IPS-18c (cell line): Measurements from ENCODE around the gene ING5.
"Not testable (repeated sequence)": the region's sequence is repeated elsewhere in the genome, so short reads cannot be mapped to it uniquely, and the experiment has no call there.

Experiments
- H3K4me3 ChIP-seq: 2 replicates; pipeline ENCODE4 v1.7.0; 2013; ENCODE audit warnings: low read depth, mild to moderate bottlenecking, low read length, moderate library complexity; ENCODE audit not compliant: insufficient read depth
- H3K9me3 ChIP-seq: one replicate; pipeline ENCODE4 v1.6.1; 2013; ENCODE audit warnings: mild to moderate bottlenecking, low read length, moderate library complexity; ENCODE audit not compliant: control insufficient read depth, insufficient read depth

ING5 gene

DNA sequence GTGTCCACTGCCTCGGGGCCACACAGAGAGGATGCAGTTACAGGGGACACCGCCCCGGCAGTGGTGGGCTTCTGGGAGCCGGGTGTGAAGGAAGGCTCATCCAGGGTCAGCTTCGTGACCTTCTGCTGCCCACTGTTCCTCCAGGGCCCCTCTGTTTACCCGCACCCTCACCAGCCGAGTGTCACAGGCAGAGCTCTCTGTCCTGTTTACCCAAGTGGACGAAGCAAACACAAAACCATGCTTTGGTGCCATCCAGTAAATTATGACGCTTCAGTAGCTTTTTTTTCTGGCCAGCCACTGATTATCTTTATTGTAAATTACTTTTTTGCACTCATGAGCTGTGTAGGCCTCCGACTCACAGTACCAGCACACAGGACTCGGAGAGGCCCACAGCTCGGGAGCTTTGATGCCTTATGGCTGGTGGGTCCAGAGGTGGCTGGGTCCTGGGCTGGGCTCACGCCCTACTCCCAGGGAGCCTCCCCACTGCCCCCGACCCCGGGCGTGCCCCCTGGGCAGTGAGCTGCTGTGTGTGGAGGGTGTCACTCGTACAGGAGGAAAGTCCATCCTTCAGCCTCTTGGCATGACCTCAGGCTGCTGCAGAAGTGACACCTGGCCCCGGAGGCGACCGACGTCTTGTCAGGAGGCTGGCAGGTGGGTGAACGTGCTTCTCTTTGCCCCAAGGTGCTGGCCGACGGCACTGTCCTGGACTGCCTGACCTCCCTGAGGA is 42.4 kb downstream of the ING5 start:
- no peaks in the 10 kb centered on the region for H3K9me3 ChIP-seq
- no peak overlapping the region for H3K4me3 ChIP-seq

GRCh38 chr2:241745276-241745675 is 43.4 kb downstream of the ING5 start:
- H3K9me3 ChIP-seq: no peaks in the 10 kb centered on the region
- no peak overlapping the region; the same call in 1 of the 2 replicates for H3K4me3 ChIP-seq

- no peak overlapping the region for H3K4me3 ChIP-seq
- H3K9me3 ChIP-seq: no peaks in the 10 kb centered on the region
These were observed 44.2 kb downstream of the ING5 start for GRCh38 chr2:241746084-241746483.

DNA sequence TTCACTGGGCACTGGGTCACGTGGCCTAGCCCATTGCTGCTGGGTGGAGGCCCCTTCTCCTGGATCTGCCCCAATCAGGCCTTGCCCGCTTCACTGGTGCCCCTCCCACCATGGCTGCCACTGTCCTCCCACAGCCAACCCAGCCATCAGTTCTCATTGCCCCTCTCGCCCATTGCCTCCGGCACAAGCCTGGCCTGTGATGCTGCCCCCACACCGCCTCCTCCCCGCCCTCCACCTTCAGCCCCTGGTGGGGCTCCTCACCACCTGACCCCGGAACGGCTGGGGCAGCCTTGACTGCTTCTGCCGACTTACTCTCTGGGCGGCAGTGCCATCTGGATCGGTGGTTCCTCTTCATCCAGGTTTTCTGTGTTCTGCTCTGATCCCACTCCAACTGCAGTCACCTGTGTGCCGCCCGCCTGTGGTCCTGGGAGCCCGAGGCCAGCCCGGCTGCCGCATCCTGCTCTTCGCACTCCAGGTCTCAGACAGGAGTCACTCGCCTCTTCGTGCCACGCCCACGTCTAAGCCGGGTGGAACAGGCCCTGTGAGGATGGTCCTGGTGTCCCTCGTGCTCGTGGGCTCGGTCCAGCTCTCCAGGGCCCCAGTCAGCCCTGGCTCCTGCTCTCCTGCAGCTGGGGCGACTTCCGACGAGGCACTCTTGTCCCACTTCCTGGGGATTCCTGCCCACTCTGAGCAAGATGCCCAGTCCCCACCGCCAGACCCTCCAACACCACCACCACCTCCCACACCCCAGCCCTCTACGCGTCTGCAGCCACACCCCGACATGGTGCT is 46.8 kb downstream of the ING5 start:
- H3K4me3 ChIP-seq: no peak overlapping the region
- H3K9me3 ChIP-seq: no peaks in the 10 kb centered on the region

GRCh38 chr2:241750076-241750840 is 48.4 kb downstream of the ING5 start:
- H3K9me3 ChIP-seq: no peaks in the 10 kb centered on the region
- no peak overlapping the region for H3K4me3 ChIP-seq

DNA sequence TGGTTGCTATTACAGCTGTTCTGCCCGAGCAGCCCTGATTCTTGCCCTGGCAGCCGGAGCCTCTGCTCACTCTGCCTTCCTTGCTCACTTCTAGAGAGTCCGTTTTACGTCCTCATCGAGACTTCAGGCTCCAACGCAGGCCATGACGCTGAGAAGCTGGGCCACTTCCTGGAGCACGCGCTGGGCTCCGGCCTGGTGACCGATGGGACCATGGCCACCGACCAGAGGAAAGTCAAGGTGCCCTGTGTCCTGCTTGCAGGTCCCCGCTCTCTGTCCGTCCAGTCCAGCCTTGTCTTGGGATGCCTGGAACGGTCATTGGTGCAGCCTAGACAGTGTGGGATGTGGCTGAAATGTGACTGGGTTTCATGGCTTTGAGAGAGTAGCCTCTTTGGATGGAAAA is 49.3 kb downstream of the ING5 start:
- Histone ChIP-seq H3K9me3 (no peaks in the 10 kb centered on the region), H3K4me3 (no peak overlapping the region)

DNA sequence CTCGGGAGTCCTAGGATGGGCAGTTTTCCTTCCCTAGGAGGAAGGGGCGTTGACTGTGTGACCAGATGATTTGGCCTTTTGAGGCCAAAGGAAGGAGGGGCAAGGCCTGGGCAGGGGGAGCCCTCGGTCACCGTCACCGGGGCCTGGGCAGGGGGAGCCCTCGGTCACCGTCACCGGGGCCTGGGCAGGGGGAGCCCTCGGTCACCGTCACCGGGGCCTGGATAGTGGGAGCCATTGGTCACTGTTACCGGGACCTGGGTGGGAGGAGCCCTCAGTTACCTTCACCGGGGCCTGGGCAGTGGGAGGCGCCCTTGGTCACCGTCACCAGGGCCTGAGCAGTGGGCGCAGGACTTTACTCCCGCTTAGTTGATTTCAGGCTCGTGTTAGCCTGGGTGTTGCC is 49.9 kb downstream of the ING5 start:
- Histone ChIP-seq H3K9me3 (no peaks in the 10 kb centered on the region), H3K4me3 (no peak overlapping the region)

- H3K9me3 ChIP-seq: no peaks in the 10 kb centered on the region
- no peak overlapping the region for H3K4me3 ChIP-seq
These were observed 50.4 kb downstream of the ING5 start for GRCh38 chr2:241752253-241752652.

DNA sequence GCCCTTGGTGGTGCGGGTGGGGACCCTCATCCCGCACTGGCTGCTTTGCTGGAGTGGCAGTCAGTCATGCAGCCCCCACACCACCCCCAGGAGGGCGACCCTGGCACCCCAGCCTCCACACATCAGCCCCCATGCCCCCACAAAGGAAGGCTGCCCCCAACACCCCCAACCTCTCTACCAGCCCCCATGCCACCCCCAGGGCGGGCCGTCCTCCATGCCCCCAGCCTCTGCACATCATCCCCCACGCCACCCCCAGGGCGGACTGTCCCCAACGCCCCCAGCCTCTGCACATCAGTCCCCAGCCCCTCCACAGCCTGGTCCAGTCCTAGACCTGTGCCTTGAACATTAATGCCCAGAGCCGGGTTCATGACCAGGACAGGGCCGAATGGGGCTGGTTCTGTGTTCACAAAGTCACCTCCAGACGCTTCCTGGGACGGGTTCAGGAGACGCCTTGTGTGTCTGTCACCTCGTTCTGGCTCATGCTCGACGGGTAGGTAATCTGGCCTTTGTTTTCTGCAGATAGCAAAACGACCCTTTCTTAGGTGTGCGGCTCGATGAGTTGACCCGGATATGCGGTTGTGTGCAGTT is 50.9 kb downstream of the ING5 start:
- Histone ChIP-seq H3K9me3 (no peaks in the 10 kb centered on the region), H3K4me3 (no peak overlapping the region)

- H3K9me3 ChIP-seq: no peaks in the 10 kb centered on the region
These were observed 51.7 kb downstream of the ING5 start for GRCh38 chr2:241753493-241753892.

DNA sequence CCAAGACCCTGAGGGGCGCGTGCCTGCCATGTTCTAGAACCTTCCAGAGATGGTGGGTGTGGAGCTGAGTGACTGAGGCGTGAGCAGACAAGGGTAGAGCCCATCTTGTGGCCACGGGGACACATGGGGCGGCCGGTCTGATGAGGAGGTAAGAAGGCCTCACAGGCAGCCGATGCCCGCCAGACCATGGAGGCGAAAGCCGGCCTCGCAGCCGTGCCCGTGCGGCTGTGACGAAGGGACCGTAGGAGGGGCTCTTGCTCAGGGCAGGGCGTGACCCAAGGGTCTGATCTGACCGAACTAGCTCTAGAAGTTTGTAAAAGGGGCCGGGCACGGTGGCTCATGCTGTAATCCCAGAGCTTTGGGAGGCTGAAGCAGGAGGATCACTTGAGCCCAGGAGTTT is 52.2 kb downstream of the ING5 start:
- H3K4me3 ChIP-seq: no peak overlapping the region

More at GRCh38 chr2:241753493-241753892, 51.7 kb downstream of the ING5 start:
- H3K4me3 ChIP-seq: no peak overlapping the region

DNA sequence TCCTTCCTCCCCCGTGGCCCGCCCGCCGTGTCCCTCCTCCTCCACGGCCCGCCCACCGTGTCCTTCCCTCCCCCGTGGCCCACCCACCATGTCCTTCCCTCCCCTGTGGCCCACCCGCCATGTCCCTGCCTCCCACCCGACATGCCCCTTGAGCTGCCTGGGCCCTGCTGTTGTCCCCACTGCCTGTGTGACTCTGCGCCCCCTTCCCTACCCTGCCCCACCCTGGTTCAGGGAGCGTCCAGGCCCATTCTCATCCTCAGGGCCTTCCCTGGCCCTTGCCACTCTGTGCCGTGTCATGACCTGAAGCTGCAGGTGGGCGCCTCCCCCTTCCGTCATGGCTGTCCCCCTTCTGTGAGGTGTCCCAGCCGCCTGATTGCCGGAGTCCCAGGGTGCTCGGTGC is 53.3 kb downstream of the ING5 start:
- H3K9me3 ChIP-seq: no peaks in the 10 kb centered on the region
- no peak overlapping the region for H3K4me3 ChIP-seq

More for the DNA sequence above, 52.2 kb downstream of the ING5 start:
- no peaks in the 10 kb centered on the region for H3K9me3 ChIP-seq

- no peak overlapping the region for H3K4me3 ChIP-seq
- no peaks in the 10 kb centered on the region for H3K9me3 ChIP-seq
These were observed 53.9 kb downstream of the ING5 start for GRCh38 chr2:241755777-241756176.

DNA sequence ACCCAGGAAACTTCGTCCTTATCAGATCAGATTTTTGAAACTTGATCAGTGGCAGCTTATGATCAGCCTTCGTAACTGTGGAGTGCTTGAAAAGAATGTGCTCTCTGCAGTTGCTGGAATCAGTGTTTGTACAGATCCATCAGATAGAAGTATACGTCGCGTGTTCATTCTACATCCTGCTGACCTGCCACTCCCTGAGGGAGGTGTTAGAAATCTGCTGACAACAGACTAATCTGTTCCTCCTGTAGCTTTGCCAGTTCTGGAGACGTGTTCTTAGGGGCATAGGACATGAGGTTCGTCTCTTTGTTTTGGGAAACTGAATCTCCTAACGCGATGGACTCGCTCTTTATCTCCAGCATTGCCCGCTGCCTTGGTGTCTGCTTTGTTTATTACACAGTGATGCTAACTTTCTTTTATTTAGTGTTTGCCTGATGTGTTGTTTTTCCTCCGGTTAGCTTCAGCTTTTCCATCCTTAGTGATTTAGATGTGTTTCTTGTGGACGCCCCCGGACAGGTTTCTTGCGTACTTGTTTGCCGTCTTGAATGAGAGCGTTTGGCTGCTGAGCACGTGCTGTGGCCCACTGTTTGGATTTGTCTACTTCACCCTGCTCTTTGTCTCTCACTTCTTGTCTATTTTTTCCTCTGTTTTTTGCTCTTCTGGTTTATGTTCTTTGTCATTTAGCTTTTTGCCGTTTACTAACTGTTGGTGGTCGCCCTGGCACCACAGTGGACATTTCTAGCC is 57.4 kb downstream of the ING5 start:
- Histone ChIP-seq H3K4me3 (no peak overlapping the region), H3K9me3 (no peaks in the 10 kb centered on the region)

GRCh38 chr2:241759893-241760292 is 58.1 kb downstream of the ING5 start:
- not testable (repeated sequence) for H3K9me3 ChIP-seq, H3K4me3 ChIP-seq

DNA sequence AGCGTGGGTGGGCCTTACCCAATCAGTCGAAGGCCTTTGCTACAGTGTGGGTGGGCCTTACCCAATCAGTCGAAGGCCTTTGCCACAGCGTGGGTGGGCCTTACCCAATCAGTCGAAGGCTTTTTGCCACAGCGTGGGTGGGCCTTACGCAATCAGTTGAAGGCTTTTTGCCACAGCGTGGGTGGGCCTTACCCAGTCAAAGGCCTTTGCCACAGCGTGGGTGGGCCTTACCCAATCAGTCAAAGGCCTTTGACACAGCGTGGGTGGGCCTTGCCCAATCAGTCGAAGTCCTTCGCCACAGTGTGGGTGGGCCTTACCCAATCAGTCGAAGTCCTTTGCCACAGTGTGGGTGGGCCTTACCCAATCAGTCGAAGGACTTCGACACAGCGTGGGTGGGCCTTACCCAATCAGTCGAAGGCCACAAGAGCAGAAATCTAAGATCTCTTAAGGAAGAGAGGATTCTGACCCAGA is 58.5 kb downstream of the ING5 start:
- H3K4me3 ChIP-seq: no peak overlapping the region
- H3K9me3 ChIP-seq: peaks cover 2% of the 10 kb centered on the region
